HepG2 (cell line): Measurements from ENCODE around the gene WASHC2C. TPM values are rescaled to one million over a fixed set of nuclear protein-coding genes. Genes with fewer than 3 reads are reported as not detected.
A peak's percentile ranks its signal among the peaks of the same experiment; 100 is the strongest.
"Not testable (repeated sequence)": the region's sequence is repeated elsewhere in the genome, so short reads cannot be mapped to it uniquely, and the experiment has no call there.

ENCODE experiments used
- ATAC-seq: fragments of 200-7000 bp; cut with Tn5 transposase; 3 replicates; pipeline ENCODE4 v1.9.1; 2020; ENCODE audit warnings: mild to moderate bottlenecking, moderate library complexity
- BruUV-seq: library from RNA; stranded (reverse); fragments of 400-500 nt; replicated peaks from 2 replicates; lab custom pipeline; 2021; lab: Mats Ljungman, UMichigan
- CTCF ChIA-PET: fragments of 300-600 bp; formaldehyde crosslinking; extraction: SDS; loops from one replicate; lab custom pipeline; 2021; ENCODE audit warnings: low total read pairs, inconsistent platforms, low intra/inter-chr PET ratio; lab: Yijun Ruan, JAX
- POLR2A ChIA-PET: fragments of 350-600 bp; sonication (Branson Sonifier 250); formaldehyde crosslinking; loops from one replicate; lab custom pipeline; 2020; ENCODE audit warnings: antibody characterized with exemption, inconsistent platforms; lab: Yijun Ruan, JAX
- DNase-seq: peaks from one replicate; pipeline ENCODE4 v3.0.0-alpha.2; 2015; ENCODE audit warnings: low spot score
- FAIRE-seq: peaks from 3 replicates; lab custom pipeline; 2011; peaks lifted over from hg19 to GRCh38; lab: Jason Lieb, UNC
- H2AFZ ChIP-seq: one replicate; pipeline ENCODE4 v1.6.1; 2011; ENCODE audit warnings: low read length, inconsistent platforms
- H3K27ac ChIP-seq: fragments of 300-600 bp; 3 replicates; pipeline ENCODE4 v1.8.0; 2011; ENCODE audit warnings: mixed run types, mild to moderate bottlenecking, mixed read lengths, low read length, inconsistent platforms; ENCODE audit not compliant: insufficient read depth; ENCODE audit errors: extremely low read length
- H3K27me3 ChIP-seq, 2 experiments: fragments of 200-600 bp in 1 of 2; 2 replicates in 1 of 2; 3 replicates in 1 of 2; pipeline versions ENCODE4 v1.6.0 to v1.8.0; 2011; ENCODE audit warnings: low read length in 2 of 2, mild to moderate bottlenecking in 2 of 2, moderate library complexity in 2 of 2, inconsistent platforms in 1 of 2; ENCODE audit not compliant: insufficient read depth in 2 of 2, control insufficient read depth in 1 of 2
- H3K36me3 ChIP-seq, 2 experiments: fragments of 200-600 bp in 1 of 2; replicated peaks in 1 of 2; 2 replicates in 1 of 2; 3 replicates in 1 of 2; pipeline versions ENCODE4 v1.5.1 to v1.8.0; 2011; ENCODE audit warnings: low read length in 2 of 2, inconsistent platforms in 1 of 2; ENCODE audit not compliant: insufficient read depth in 2 of 2, control insufficient read depth in 1 of 2
- H3K4me1 ChIP-seq: 2 replicates; pipeline ENCODE4 v1.5.1; 2012; ENCODE audit warnings: low read length, inconsistent platforms; ENCODE audit not compliant: insufficient read depth
- H3K4me2 ChIP-seq: 2 replicates; pipeline ENCODE4 v1.6.0; 2011; ENCODE audit warnings: low read depth, low read length, inconsistent platforms
- H3K4me3 ChIP-seq, 3 experiments: fragments of 200-600 bp in 1 of 3; sonication (generic), shearing (Covaris generic) in 1 of 3; replicated peaks in 1 of 3; 2 replicates each; pipeline ENCODE4 v1.5.1; 2011 to 2016; ENCODE audit warnings: low read length in 3 of 3, inconsistent platforms in 2 of 3, low read depth in 2 of 3, mild to moderate bottlenecking in 2 of 3, control low read depth in 1 of 3, mixed read lengths in 1 of 3; ENCODE audit not compliant: insufficient read depth in 1 of 3
- H3K79me2 ChIP-seq: one replicate; pipeline ENCODE4 v1.6.1; 2011; ENCODE audit warnings: low read length, inconsistent platforms; ENCODE audit not compliant: insufficient read depth
- H3K9ac ChIP-seq: 2 replicates; pipeline ENCODE4 v1.6.0; 2011; ENCODE audit warnings: mild to moderate bottlenecking, low read depth, low read length, inconsistent platforms; ENCODE audit not compliant: insufficient read depth
- H3K9me3 ChIP-seq: 2 replicates; pipeline ENCODE4 v1.5.1; 2012; ENCODE audit warnings: mild to moderate bottlenecking, low read length
- H4K20me1 ChIP-seq: 2 replicates; pipeline ENCODE4 v1.6.0; 2011; ENCODE audit warnings: inconsistent platforms, mild to moderate bottlenecking, low read length, moderate library complexity; ENCODE audit not compliant: insufficient read depth
- BHLHE40 ChIP-seq: IDR thresholded peaks from 2 replicates; pipeline ENCODE4 v1.6.1; 2011; ENCODE audit warnings: low read length, improper control_type of control experiment
- CBFB ChIP-seq: sonication (generic); formaldehyde crosslinking; IDR thresholded peaks from 2 replicates; pipeline ENCODE4 v1.4.0; 2020; ENCODE audit warnings: missing genetic modification reagents
- CEBPB ChIP-seq: IDR thresholded peaks from 2 replicates; pipeline ENCODE4 v1.6.1; 2011; ENCODE audit warnings: low read depth, low read length, improper control_type of control experiment, borderline replicate concordance
- FOSL2 ChIP-seq: sonication (generic); formaldehyde crosslinking; IDR thresholded peaks from 2 replicates; pipeline ENCODE4 v1.4.0; 2020; ENCODE audit warnings: missing genetic modification reagents
- FOXA3 ChIP-seq: IDR thresholded peaks from 2 replicates; pipeline ENCODE4 v1.6.1; 2016; ENCODE audit warnings: missing genetic modification reagents, missing compliant biosample characterization
- FOXP1 ChIP-seq, 2 experiments: fragments of 450-650 bp in 1 of 2; IDR thresholded peaks; 2 replicates each; pipeline ENCODE4 v1.6.1; 2017 to 2018; ENCODE audit warnings: antibody characterized with exemption in 1 of 2
- FOXP4 ChIP-seq: sonication (generic); formaldehyde crosslinking; IDR thresholded peaks from 2 replicates; pipeline ENCODE4 v1.4.0; 2020; ENCODE audit warnings: missing genetic modification reagents
- GATAD2A ChIP-seq: IDR thresholded peaks from 2 replicates; pipeline ENCODE4 v1.6.1; 2016
- HMG20A ChIP-seq: IDR thresholded peaks from 2 replicates; pipeline ENCODE4 v1.6.1; 2016; ENCODE audit warnings: borderline replicate concordance
- KDM1A ChIP-seq: IDR thresholded peaks from 2 replicates; pipeline ENCODE4 v1.6.1; 2016; ENCODE audit warnings: missing compliant biosample characterization
- NR2F1 ChIP-seq, 2 experiments: fragments of 450-650 bp in 1 of 2; formaldehyde crosslinking in 1 of 2; IDR thresholded peaks; 2 replicates each; pipeline versions ENCODE4 v1.5.0 to v1.6.1; 2016 to 2020; ENCODE audit warnings: mild to moderate bottlenecking in 1 of 2, missing compliant biosample characterization in 1 of 2, missing genetic modification reagents in 1 of 2, moderate library complexity in 1 of 2
- NR2F6 ChIP-seq, 2 experiments: IDR thresholded peaks; 2 replicates each; pipeline ENCODE4 v1.6.1; 2016; ENCODE audit warnings: antibody characterized with exemption in 1 of 2, mild to moderate bottlenecking in 1 of 2
- RARA ChIP-seq: IDR thresholded peaks from 2 replicates; pipeline ENCODE4 v1.6.1; 2016; ENCODE audit warnings: missing genetic modification reagents, missing compliant biosample characterization
- SAP130 ChIP-seq: IDR thresholded peaks from 2 replicates; pipeline ENCODE4 v1.6.1; 2016; ENCODE audit warnings: low read depth
- SOX13 ChIP-seq, 3 experiments: fragments of 450-650 bp in 1 of 3; sonication (generic) in 1 of 3; formaldehyde crosslinking in 1 of 3; IDR thresholded peaks in 2 of 3; conservative IDR thresholded peaks in 1 of 3; 2 replicates each; pipeline versions ENCODE4 v1.5.0 to v1.6.1; 2016 to 2020; ENCODE audit warnings: antibody characterized with exemption in 1 of 3, mild to moderate bottlenecking in 1 of 3, missing compliant biosample characterization in 1 of 3, missing genetic modification reagents in 1 of 3, moderate library complexity in 1 of 3
- TBX3 ChIP-seq: fragments of 450-650 bp; IDR thresholded peaks from 2 replicates; pipeline ENCODE4 v1.6.1; 2017; ENCODE audit warnings: antibody characterized with exemption, mild to moderate bottlenecking, inconsistent platforms, borderline replicate concordance
- ZNF644 ChIP-seq: IDR thresholded peaks from 2 replicates; pipeline ENCODE4 v1.6.1; 2016; ENCODE audit warnings: low read depth
- WGBS: methylation state at CpG from one replicate; pipeline ENCODE4 v1.1.6; 2017; ENCODE audit warnings: low lambda C conversion rate; 5-methylcytosine and 5-hydroxymethylcytosine counted together
- in situ Hi-C: cut with HindIII; loops from 2 replicates; pipeline ENCODE4 v1.10.0; 2017; ENCODE audit warnings: low pct_unique_long_range_greater_than_20kb; ENCODE audit not compliant: extremely low pct_ligation_motif_present
- intact Hi-C: fragments of 100-400 bp; cut with micrococcal nuclease; formaldehyde crosslinking; loops from one replicate; pipeline ENCODE4 v1.10.0; 2022; ENCODE audit not compliant: unreplicated experiment
- polyA plus RNA-seq, 8 experiments: library from polyadenylated mRNA; depleted of rRNA in 3 of 8; stranded (reverse) in 7 of 8; unstranded in 1 of 8; fragments of >200 nt; fragmentation: Illumina TruSeq in 4 of 8; extraction: Trizol in 4 of 8; gene quantifications; 2 replicates each; pipeline versions ENCODE4 v1.2.1 to v1.2.3, GENCODE V29; 2011 to 2016; ENCODE audit warnings: low read depth in 4 of 8, missing spikeins in 1 of 8, mixed read lengths in 1 of 8; ENCODE audit not compliant: insufficient read depth in 1 of 8
- total RNA-seq, 5 experiments: library from RNA; depleted of rRNA; stranded (reverse); fragments of >200 nt; fragmentation: Illumina TruSeq; extraction: Trizol; gene quantifications; 2 replicates each; pipeline ENCODE4 v1.2.3, GENCODE V29; 2016; ENCODE audit warnings: low read depth in 1 of 5
- TF ChIP-seq, protein P1 (sequence below): IDR thresholded peaks from 2 replicates; pipeline ENCODE4 v1.6.1; 2016; ENCODE audit warnings: mild to moderate bottlenecking

Gene WASHC2C
- total and polyA plus RNA-seq, 2 of the 13 experiments (the other 11 are each of a cell fraction or from before 2014, with no cell fraction given): 17.8 to 20.8 TPM

- intact Hi-C loops; H3K36me3 ChIP-seq; CTCF ChIA-PET; BruUV-seq; H2AFZ ChIP-seq; H3K27ac ChIP-seq; H3K4me3 ChIP-seq; H3K79me2 ChIP-seq; H4K20me1 ChIP-seq; in situ Hi-C loops; H3K9me3 ChIP-seq; POLR2A ChIA-PET; FAIRE-seq; H3K27me3 ChIP-seq; TF ChIP-seq FOXP1, SOX13 (IDR thresholded peaks at IDR 0.05): not testable (repeated sequence)
- peak overlapping the region; percentile 67 for H3K4me2 ChIP-seq
- peak overlapping the region; percentile 15; the same call in 1 of the 2 replicates for H3K9ac ChIP-seq
- peaks cover 22% of the 10 kb centered on the region for H3K4me1 ChIP-seq
- peak; percentile 47 for DNase-seq
- WGBS: 13% methylated on average over 12 of the region's 13 CpGs
- ATAC-seq: peak; percentile 85
- TF ChIP-seq TBX3: peak; percentile 22; the same call in 1 of the 2 replicates
- peak; percentile 83 for TF ChIP-seq FOXP1 (CRISPR knock-in tag; IDR thresholded peaks at IDR 0.05)
- peak; percentile 31; the same call in 1 of the 2 replicates for TF ChIP-seq FOXP4 (CRISPR knock-in tag)
- peak; percentile 57 for TF ChIP-seq CEBPB
- peak; percentile 28; the same call in 1 of the 2 replicates for TF ChIP-seq FOSL2 (CRISPR knock-in tag)
- TF ChIP-seq, protein P1, sequence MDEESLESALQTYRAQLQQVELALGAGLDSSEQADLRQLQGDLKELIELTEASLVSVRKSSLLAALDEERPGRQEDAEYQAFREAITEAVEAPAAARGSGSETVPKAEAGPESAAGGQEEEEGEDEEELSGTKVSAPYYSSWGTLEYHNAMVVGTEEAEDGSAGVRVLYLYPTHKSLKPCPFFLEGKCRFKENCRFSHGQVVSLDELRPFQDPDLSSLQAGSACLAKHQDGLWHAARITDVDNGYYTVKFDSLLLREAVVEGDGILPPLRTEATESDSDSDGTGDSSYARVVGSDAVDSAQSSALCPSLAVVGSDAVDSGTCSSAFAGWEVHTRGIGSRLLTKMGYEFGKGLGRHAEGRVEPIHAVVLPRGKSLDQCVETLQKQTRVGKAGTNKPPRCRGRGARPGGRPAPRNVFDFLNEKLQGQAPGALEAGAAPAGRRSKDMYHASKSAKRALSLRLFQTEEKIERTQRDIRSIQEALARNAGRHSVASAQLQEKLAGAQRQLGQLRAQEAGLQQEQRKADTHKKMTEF: 0 out of 2 replicates have a peak, but pooled peaks have one; percentile 20
- peak in 1 of 2 experiments; percentile 68; a peak in 2 of 4 replicates for TF ChIP-seq SOX13 (CRISPR knock-in tag; conservative IDR thresholded peaks at IDR 0.05 in 1 of 2, IDR thresholded peaks at IDR 0.05 in 1 of 2)
- TF ChIP-seq HMG20A (CRISPR knock-in tag): peak; percentile 55; the same call in 1 of the 2 replicates
- TF ChIP-seq FOXA3 (CRISPR knock-in tag): 0 out of 2 replicates have a peak, but pooled peaks have one; percentile 24
- peak; percentile 64; the same call in 1 of the 2 replicates for TF ChIP-seq KDM1A (CRISPR knock-in tag)
- TF ChIP-seq NR2F1 (CRISPR knock-in tag; IDR thresholded peaks at IDR 0.05): peak; percentile 83
- 0 out of 2 replicates have a peak, but pooled peaks have one; percentile 21 for TF ChIP-seq ZNF644
- 0 out of 2 replicates have a peak, but pooled peaks have one; percentile 22 for TF ChIP-seq SAP130 (CRISPR knock-in tag)
- TF ChIP-seq GATAD2A: peak; percentile 34; the same call in 1 of the 2 replicates
- TF ChIP-seq BHLHE40: peak; percentile 80
- TF ChIP-seq CBFB (CRISPR knock-in tag): peak; percentile 65; the same call in 1 of the 2 replicates
- peak; percentile 62 for TF ChIP-seq RARA
- TF ChIP-seq NR2F6 (IDR thresholded peaks at IDR 0.05): peak; percentile 83
- peak; percentile 92 for TF ChIP-seq NR2F6 (CRISPR knock-in tag; IDR thresholded peaks at IDR 0.05)
Measured at GRCh38 chr10:45803060-45804010, 76.3 kb downstream of the WASHC2C start.
